NT2/D1 (cell line): ENCODE results near the gene PEDS1.

ENCODE experiments used
- DNase-seq: peaks from one replicate; pipeline ENCODE4 v3.0.0-alpha.2; 2011; ENCODE audit warnings: low read depth, low spot score
- H3K27me3 ChIP-seq: 2 replicates; pipeline ENCODE4 v1.6.0; 2011; ENCODE audit warnings: mild to moderate bottlenecking; ENCODE audit not compliant: insufficient read length, insufficient read depth
- H3K36me3 ChIP-seq: 2 replicates; pipeline ENCODE4 v1.6.1; 2011; ENCODE audit warnings: mild to moderate bottlenecking, low read length, mixed read lengths; ENCODE audit not compliant: insufficient read depth, insufficient read length
- H3K4me1 ChIP-seq: 2 replicates; pipeline ENCODE4 v1.5.1; 2011; ENCODE audit not compliant: insufficient read depth, insufficient read length
- H3K4me3 ChIP-seq: 2 replicates; pipeline ENCODE4 v1.5.1; 2011; ENCODE audit warnings: low read depth; ENCODE audit not compliant: insufficient read length
- H3K9ac ChIP-seq: 2 replicates; pipeline ENCODE4 v1.6.0; 2011; ENCODE audit warnings: low read depth; ENCODE audit not compliant: insufficient read length
- H3K9me3 ChIP-seq: 2 replicates; pipeline ENCODE4 v1.5.1; 2011; ENCODE audit warnings: mild to moderate bottlenecking, low read length; ENCODE audit not compliant: insufficient read depth
- SUZ12 ChIP-seq: IDR thresholded peaks from 2 replicates; pipeline ENCODE4 v1.6.1; 2011; ENCODE audit not compliant: insufficient read length, insufficient read depth; ENCODE audit errors: extremely low read depth
- YY1 ChIP-seq: IDR thresholded peaks from 2 replicates; pipeline ENCODE4 v1.6.1; 2011; ENCODE audit not compliant: insufficient read length, insufficient read depth
- ZNF274 ChIP-seq: IDR thresholded peaks from 2 replicates; pipeline ENCODE4 v1.6.1; 2011; ENCODE audit warnings: mild to moderate bottlenecking, low read depth, low read length

Gene PEDS1

DNA sequence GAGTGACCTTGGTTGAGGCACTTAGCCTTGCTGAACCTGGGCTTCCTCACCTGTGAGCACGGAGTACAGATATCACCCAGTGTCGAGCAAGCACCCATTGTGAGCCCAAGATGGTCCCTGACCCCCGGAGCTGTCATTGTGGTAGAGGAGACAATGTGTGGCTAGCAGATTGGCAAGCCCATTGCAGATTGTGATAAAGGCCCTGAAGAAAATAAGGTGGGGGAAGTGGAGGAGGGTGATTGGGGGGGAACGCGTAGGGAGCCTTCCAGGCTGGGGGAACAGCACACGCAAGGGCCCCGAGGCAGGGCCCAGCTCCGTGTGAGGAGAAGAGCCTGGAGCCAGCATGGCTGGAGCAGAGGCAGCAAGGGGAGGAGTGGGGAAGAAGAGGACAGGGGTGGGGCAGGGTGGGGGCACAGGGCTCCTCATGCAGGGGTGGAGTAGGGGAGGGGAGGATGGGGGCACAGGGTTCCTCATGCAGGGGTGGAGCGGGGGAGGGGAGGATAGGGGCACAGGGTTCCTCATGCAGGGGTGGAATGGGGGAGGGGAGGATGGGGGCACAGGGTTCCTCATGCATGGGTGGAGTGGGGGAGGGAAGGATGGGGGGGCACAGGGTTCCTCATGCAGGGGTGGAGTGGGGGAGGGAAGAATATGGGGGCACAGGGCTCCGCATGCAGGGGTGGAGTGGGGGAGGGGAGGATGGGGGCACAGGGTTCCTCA is 44.1 kb upstream of the PEDS1 start:
- H3K4me3 ChIP-seq: no peak overlapping the region
- TF ChIP-seq SUZ12 (no peak), ZNF274 (no peak), YY1 (no peak)
- H3K27me3 ChIP-seq: no peaks in the 10 kb centered on the region
- H3K9me3 ChIP-seq: peaks cover 13% of the 10 kb centered on the region; the same call in 1 of the 2 replicates
- H3K4me1 ChIP-seq: peaks cover 26% of the 10 kb centered on the region
- peaks cover 20% of the 10 kb centered on the region for H3K36me3 ChIP-seq
- H3K9ac ChIP-seq: no peak overlapping the region
- no peak for DNase-seq

DNA sequence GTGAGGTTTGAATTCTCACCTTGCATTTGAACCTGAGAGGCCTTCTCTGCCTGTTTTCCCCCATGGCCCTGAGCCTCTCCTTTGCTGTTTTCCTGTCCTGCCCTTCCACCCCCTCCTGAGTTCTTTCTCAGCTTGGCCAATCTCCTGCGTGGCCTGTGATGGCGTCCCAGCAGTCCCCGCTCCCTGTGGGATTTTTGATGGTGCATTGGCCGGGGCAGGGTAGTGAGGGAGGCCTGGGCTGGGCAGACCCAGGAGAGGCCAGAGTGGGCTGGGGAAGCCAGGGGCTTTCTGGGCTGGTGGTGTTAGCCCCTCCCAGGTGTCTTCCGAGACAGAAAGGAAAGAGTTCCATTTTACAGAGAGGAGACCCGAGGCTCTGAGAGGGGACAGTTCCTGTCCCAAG is 43.4 kb upstream of the PEDS1 start:
- Histone ChIP-seq H3K4me1 (peaks cover 26% of the 10 kb centered on the region), H3K36me3 (peaks cover 20% of the 10 kb centered on the region), H3K9ac (no peak overlapping the region), H3K9me3 (peaks cover 13% of the 10 kb centered on the region; the same call in 1 of the 2 replicates), H3K4me3 (no peak overlapping the region), H3K27me3 (no peaks in the 10 kb centered on the region)
- TF ChIP-seq ZNF274: no peak
- no peak for TF ChIP-seq YY1
- no peak for DNase-seq

DNA sequence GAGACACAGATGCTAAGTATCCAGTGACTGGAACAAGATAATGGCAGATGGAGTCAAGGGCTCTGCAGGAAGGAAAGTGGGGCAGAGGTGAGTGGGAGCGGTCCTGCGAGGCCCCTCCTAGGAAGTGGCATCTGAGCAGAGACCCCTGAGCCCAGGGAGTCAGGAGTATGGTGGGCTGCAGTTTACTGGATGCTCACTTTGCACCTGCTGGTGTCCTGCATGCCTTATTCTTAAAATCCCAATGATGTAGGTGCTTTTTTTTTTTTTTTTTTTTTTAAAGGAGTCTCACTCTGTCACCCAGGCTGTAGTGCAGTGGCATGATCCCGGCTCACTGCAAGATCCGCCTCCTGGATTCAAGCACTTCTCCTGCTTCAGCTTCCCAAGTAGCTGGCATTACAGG is 42.7 kb upstream of the PEDS1 start:
- H3K4me3 ChIP-seq: no peak overlapping the region
- DNase-seq: no peak

DNA sequence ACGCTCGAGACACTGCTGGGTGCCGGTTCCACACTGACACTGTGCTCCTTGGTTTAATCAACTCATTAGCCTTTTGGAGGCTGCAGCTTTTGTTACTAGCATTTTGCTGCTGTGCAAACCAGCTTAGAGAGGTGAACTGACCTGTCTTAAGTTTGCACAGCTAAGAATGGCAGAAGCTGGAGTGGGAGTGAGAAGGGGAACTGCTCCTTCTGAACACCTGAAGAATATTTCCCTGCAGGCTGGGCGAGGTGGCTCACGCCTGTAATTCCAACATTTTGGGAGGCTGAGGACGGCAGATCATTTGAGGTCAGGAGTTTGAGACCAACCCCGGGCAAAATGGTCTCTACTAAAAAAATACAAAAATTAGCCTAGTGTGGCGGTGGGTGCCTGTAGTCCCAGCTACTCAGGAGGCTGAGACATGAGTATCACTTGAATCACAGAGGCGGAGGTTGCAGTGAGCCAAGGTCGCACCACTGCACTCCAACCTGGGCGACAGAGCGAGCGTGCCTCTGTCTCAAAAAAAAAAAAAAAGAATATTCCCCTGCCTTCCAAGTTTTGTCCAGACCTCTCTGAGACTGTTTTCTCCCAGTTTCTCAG is 42.1 kb upstream of the PEDS1 start:
- Histone ChIP-seq H3K4me3 (no peak overlapping the region), H3K36me3 (peaks cover 20% of the 10 kb centered on the region), H3K27me3 (no peaks in the 10 kb centered on the region), H3K9ac (no peak overlapping the region), H3K9me3 (peaks cover 13% of the 10 kb centered on the region; the same call in 1 of the 2 replicates), H3K4me1 (peaks cover 26% of the 10 kb centered on the region)
- no peak for DNase-seq
- TF ChIP-seq SUZ12: no peak
- TF ChIP-seq ZNF274: no peak
- TF ChIP-seq YY1: no peak

More for the DNA sequence above, 42.7 kb upstream of the PEDS1 start:
- Histone ChIP-seq H3K9me3 (peaks cover 13% of the 10 kb centered on the region; the same call in 1 of the 2 replicates), H3K9ac (no peak overlapping the region), H3K36me3 (peaks cover 20% of the 10 kb centered on the region), H3K27me3 (no peaks in the 10 kb centered on the region), H3K4me1 (peaks cover 26% of the 10 kb centered on the region)
- TF ChIP-seq YY1 (no peak), SUZ12 (no peak), ZNF274 (no peak)

DNA sequence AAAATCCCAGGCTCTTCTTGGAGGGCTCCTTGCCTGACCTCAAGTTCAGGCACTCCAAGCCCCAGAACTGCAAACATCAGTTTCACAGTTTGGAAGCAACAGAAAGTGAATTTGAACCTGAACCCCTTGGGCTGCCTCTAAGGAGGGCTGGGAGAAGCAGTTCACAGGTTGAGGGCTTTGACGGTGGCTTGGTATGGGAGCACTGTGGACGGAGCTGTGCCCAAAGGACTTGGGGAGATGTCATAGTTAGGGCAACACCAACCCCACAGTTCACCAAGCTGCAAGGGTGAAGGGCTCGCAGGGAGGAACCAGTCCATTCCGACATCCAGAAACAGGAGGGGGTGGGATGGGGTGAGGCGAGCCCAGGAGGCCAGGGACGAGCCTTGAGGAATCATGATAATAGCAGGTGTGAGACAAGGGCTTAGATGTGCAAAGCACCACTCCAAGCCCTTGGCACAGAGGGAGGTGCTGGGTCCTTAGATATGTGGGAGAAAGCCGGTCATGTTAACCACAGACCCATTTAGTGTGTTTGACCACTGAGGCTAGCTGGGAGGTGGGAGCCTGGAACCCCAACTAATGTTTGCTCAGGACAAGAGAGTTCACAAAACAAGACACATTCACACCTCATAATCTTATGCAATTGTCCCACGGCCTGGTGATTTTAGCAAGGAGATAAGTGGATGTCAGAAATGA is 41.5 kb upstream of the PEDS1 start:
- TF ChIP-seq YY1 (no peak), SUZ12 (no peak), ZNF274 (no peak)
- no peak overlapping the region for H3K4me3 ChIP-seq

DNA sequence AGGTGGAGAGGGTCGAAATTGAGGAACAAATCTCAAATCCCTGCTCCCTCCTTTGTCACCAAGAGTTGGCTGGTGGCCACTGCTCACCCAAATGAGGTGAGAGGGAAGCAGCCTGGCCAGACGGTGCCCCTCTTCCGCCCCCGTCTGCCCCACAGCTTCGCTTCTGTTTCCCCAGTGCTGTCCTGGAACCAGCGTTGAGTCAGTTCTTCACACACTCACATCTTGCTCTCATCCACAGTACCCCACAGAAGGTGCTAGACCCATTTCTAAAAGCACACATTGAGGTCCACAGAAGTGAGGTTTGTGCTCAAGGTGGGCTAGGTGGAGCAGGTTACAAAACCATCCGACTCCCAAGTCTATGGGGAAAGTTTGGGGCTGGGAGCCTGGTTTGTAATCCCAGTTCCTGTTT is 40.9 kb upstream of the PEDS1 start:
- H3K9ac ChIP-seq: no peak overlapping the region
- peaks cover 9% of the 10 kb centered on the region; the same call in 1 of the 2 replicates for H3K9me3 ChIP-seq
- H3K4me3 ChIP-seq: no peak overlapping the region
- H3K4me1 ChIP-seq: peaks cover 27% of the 10 kb centered on the region
- no peak for DNase-seq
- H3K36me3 ChIP-seq: peaks cover 20% of the 10 kb centered on the region
- no peaks in the 10 kb centered on the region for H3K27me3 ChIP-seq
- TF ChIP-seq SUZ12 (no peak), YY1 (no peak), ZNF274 (no peak)

More for the DNA sequence above, 41.5 kb upstream of the PEDS1 start:
- Histone ChIP-seq H3K27me3 (no peaks in the 10 kb centered on the region), H3K9me3 (peaks cover 13% of the 10 kb centered on the region; the same call in 1 of the 2 replicates), H3K9ac (no peak overlapping the region), H3K36me3 (peaks cover 20% of the 10 kb centered on the region), H3K4me1 (peaks cover 23% of the 10 kb centered on the region)
- no peak for DNase-seq

DNA sequence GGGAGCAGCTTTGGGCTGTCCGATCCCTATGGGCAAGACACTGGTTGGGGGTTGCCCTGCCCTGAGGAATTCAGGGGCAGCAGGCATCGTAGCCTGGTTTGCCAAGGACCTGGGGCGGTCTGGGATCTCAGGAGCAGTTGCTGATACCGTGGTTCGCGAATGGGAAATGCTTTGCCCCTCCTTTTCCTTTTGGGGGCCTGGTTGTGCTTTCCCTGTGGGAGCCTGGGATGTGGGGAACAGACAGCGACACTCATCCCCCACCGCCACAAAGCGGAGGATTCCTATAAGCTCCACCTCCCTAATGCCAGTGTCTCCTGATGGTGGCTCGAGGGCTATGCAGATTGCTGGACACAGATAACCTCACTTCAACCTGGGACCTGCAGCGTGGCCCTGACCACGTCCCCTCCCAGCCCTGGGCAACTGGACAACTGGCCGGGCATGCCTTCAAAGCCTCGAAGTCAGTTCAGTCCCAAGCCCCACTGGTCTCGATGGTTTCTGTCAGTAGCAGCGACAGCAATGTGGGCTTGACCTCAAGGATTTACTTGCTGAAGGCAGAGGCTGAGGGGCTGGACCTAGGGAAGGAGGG is 40.4 kb upstream of the PEDS1 start:
- TF ChIP-seq YY1: no peak
- TF ChIP-seq SUZ12: no peak
- TF ChIP-seq ZNF274: no peak
- Histone ChIP-seq H3K36me3 (peaks cover 20% of the 10 kb centered on the region), H3K4me3 (peak overlapping the region; percentile 95), H3K9ac (peak overlapping the region; percentile 82), H3K4me1 (peaks cover 27% of the 10 kb centered on the region), H3K9me3 (peaks cover 4% of the 10 kb centered on the region; the same call in 1 of the 2 replicates), H3K27me3 (no peaks in the 10 kb centered on the region)
- DNase-seq: no peak
